SU-DHL-6 (cell line): ENCODE results near the gene PRKAR1B.

Source experiments
- EZH2phosphoT487 ChIP-seq: fragments of 200-600 bp; sonication (generic), shearing (Covaris generic); conservative IDR thresholded peaks from 2 replicates; pipeline ENCODE4 v1.6.1; 2018; ENCODE audit warnings: mild to moderate bottlenecking, antibody characterized with exemption, low read length, moderate library complexity, mixed read lengths
- TF ChIP-seq, protein P1 (sequence below): fragments of 200-600 bp; sonication (generic); IDR thresholded peaks from one replicate; pipeline ENCODE4 v1.5.1; 2017; ENCODE audit warnings: antibody characterized with exemption, mild to moderate bottlenecking, low read length, moderate library complexity; ENCODE audit not compliant: insufficient read depth, poor library complexity, severe bottlenecking

DNA sequence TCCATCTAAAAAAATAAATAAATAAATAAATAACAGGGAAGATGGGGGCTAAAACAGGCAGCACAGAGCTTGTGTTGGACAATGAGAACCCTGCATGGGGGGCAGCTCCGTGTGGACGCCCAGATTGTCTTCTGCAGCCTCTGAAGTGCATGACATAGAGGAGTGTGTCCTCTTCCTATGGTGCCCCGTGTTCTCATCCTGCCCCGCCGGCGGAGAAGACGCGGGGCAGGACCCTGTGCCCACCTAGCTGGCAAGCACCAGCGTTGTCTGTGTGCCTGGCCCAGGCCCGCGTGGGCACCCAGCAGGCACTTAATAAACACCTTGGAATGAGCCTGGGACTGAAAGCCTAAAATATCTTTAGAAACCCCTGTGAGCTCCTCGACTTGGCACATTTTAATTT lies 89.3 kb downstream of the PRKAR1B start:
- TF ChIP-seq, protein P1, sequence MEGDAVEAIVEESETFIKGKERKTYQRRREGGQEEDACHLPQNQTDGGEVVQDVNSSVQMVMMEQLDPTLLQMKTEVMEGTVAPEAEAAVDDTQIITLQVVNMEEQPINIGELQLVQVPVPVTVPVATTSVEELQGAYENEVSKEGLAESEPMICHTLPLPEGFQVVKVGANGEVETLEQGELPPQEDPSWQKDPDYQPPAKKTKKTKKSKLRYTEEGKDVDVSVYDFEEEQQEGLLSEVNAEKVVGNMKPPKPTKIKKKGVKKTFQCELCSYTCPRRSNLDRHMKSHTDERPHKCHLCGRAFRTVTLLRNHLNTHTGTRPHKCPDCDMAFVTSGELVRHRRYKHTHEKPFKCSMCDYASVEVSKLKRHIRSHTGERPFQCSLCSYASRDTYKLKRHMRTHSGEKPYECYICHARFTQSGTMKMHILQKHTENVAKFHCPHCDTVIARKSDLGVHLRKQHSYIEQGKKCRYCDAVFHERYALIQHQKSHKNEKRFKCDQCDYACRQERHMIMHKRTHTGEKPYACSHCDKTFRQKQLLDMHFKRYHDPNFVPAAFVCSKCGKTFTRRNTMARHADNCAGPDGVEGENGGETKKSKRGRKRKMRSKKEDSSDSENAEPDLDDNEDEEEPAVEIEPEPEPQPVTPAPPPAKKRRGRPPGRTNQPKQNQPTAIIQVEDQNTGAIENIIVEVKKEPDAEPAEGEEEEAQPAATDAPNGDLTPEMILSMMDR, result no peak
- TF ChIP-seq EZH2phosphoT487, result no peak
